Stimulated activated CD8-positive, alpha-beta memory T cell treated with anti-CD3 and anti-CD28 coated beads, Interleukin-4, amount 100 ng/mL, for 24 hours (primary cell): ENCODE results near the gene GALK1.
A peak's percentile ranks its signal among the peaks of the same experiment; 100 is the strongest.
"Not testable (repeated sequence)": the region's sequence is repeated elsewhere in the genome, so short reads cannot be mapped to it uniquely, and the experiment has no call there.

Source experiments
- DNase-seq: peaks from one replicate; pipeline ENCODE4 v3.0.0-alpha.2; 2020; ENCODE audit warnings: low read depth

The GALK1 gene

GRCh38 chr17:75783803-75784472 lies 18.9 kb upstream of the GALK1 start:
- DNase-seq, result no peak

DNA sequence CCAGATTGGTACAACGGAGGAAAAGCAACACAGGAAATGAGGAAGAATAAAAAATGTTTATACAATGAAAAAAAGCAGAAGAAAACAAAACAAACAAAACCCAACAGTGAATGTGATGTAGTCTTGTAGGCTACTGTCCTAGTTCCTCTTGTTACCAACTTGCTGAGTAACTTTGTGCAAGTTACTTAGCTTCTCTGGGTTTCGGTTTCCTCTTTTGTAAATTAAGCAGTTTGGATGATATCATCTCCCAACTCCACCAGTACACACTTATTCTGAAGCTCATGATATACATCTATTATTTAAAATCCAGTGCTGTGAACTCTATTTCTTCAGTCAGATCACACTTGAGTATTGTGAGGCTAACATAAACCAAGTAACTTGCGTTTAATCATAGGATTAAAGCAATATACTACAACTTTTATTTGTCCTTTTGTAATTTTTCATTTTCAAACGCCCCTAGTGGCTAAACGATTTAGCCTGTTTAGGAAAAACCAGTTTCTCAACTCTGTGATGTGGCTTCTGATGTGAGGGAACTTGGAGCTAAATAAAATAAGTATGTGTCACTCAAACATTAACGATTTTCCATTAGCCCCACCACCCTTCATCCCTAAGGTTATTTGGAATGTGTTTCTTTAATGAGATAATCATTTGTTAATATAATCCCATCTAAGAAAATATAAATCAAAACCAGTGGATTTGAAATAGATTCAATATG lies 18.2 kb upstream of the GALK1 start:
- no peak for DNase-seq

- DNase-seq, result no peak
These were observed 15.2 kb upstream of the GALK1 start for GRCh38 chr17:75779987-75780889.

GRCh38 chr17:75779250-75779986 lies 14.4 kb upstream of the GALK1 start:
- DNase-seq, result peak; percentile 86

DNA sequence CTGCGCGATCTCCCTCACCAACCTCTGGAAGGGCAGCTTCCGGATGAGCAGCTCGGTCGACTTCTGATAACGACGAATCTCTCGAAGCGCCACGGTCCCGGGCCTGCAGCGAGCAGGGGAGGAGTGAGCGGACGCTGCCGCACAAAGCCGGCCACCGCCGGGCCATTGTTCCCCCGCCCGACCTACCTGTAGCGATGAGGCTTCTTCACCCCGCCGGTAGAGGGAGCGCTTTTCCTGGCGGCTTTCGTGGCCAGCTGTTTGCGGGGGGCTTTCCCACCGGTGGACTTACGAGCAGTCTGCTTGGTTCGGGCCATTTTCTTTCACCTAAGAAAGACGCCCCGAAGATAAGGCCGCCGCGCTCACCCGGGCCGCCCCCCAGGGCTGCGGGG lies 13.9 kb upstream of the GALK1 start:
- DNase-seq, result no peak

GRCh38 chr17:75778066-75778860 lies 13.3 kb upstream of the GALK1 start:
- not testable (repeated sequence) for DNase-seq

DNA sequence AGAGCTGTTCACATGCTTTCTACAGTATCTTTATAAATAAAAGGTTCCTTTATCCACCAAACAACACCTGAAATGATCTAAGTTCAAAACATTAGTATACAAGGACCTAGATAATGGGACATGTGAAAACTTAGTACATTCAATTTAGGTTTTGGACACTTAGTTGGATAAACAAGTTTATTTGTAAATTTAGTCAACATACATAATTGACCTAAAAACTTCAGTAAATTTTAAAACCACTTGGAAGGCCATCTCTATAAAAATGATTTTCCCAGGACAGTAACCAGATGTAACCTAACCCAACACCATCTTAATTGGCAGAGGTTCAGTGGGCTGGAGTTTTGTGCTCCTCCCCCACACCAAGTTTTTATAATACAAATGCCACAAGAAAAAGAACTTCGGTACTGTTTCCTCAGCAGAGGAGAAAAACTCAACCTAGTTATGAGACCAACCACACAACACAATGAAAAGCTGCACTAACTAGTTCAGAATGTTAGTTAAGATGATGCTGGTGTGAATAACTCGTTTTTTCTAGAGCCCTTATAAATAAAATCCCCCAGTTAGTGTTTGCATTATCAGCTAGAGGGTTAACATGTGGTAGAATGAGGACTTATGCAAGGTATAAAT lies 12.4 kb upstream of the GALK1 start:
- DNase-seq, result no peak

DNA sequence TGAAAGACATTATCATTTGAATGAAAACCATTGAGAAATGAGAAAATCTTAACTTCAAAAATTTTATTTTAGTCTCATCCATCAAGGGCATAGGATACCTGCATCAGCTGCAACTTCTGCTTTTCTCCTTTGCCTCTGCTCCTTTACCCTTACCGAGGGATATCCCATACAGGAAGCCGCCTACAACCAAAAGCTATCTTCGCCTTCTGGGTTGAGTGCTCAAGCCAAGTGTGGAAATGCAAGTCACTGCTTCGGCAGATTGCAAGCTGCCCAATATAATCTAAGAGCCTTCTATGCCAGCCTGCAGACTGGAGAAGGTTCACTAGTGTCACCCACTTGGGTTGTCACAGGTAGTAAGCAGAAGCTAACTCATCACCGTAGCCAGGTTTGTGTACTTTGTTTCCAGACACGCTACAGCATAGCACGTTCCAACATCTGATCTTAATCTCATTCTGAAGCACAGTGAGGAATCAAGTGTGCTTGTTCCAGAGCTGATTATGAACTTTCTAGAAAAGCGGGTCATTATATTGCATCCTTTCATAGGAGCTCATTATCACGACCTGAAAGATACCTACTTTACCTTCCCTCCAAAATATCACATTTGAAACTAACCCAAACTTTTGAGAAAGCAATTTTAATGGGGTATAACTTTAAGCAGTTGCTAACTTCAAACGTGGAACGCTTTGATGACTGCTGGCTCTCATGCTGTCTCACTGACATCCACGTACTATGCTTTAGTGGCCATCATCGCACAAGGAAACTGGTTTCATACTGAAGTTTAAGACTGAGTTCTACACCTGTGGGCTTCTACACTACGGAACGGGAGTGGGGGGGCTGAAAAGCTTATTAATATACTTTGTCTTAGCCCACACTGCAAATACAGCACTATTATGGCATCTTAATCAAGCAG lies 11.6 kb upstream of the GALK1 start:
- DNase-seq, result no peak

DNA sequence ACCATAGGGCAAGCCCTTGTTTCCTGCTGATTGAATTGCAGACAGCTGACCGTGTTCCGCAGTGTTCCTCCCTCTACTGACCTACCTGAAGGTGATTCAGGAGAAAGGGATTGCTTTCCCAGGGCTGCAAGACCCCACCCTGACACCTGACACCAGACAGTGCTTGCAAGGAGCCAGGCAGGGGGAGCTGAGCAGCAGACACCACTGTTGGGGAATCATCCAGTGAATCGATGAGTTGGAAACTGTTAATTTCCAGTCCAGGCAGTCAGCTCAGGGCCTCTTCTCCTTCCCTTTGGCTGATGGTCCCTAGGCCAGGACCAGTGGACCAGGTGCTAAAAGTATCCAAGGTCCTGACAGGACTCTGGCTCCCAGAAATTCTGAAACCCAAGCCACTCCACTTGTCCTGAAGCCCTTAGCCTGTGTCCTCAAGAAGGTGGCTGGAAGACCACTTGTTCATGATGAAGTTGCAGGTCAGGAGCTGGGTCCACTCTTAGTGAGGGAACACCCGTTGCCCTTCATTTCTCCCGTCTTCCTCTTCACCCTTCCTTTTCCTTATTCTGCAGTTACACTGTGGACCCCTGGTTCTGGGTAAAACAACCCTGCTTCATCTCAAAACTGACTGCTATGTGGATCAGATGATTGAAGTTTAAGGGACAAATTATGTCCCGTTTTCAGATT lies 10.1 kb upstream of the GALK1 start:
- no peak for DNase-seq

DNA sequence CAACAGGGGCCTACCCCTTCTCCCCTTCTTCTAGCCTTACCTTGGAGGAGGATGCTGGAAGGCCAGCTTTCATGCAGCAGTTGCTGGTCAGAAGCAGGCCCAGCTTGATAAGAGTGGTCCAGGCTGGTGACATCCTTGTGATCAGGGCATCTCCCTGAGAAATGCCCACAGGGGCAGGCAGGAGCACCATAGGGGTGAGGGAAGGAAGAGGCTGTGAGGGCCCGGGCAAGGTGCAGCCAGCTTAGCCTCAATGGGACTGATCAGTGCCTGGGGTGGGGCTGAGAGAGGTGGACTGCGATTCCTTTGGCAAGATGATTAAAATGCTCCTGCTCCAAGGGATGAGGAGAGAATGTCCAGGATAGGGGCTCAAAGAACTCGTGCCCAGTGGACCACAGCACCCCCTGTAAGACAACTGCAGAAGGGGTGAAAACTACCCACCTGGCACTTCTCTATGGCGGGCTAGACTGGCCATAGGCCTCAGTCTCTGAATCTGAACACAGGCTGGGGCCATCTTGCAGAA lies 9.5 kb upstream of the GALK1 start:
- DNase-seq, result no peak

GRCh38 chr17:75773808-75774470 lies 8.9 kb upstream of the GALK1 start:
- DNase-seq, result no peak

DNA sequence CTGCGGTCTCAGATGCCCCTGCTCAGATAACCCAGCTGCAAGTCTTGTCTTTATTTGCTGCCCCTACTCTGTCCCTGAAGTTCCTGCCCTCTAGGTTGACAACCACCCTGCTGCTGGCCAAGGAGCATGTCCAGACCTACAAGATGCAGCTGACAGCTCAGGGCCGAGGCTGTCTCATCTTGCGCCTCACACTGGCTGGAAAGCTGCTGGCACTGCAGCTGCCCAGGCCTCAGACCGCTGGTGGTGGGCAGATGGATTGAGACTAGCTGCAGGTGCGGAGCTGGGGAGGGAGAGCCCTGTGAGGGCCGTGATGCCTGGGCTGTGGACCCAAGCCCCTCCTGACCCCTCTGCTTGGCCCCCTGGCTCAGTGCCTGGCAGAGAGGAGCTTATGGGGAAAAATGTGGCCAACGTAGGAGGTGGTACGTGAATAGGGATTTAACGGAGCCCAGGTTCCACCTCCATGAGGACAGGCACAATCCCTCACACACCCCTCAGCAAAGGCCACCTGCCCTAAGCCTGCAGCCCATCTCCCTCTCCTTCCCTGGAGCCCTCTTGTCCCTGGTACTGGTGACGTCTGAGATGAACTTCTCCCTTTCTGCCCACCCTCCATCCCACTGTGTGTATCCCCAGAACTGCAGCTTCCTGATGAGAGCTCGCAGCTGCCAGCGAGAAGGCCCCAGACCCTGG lies 8.3 kb upstream of the GALK1 start:
- DNase-seq, result no peak

DNA sequence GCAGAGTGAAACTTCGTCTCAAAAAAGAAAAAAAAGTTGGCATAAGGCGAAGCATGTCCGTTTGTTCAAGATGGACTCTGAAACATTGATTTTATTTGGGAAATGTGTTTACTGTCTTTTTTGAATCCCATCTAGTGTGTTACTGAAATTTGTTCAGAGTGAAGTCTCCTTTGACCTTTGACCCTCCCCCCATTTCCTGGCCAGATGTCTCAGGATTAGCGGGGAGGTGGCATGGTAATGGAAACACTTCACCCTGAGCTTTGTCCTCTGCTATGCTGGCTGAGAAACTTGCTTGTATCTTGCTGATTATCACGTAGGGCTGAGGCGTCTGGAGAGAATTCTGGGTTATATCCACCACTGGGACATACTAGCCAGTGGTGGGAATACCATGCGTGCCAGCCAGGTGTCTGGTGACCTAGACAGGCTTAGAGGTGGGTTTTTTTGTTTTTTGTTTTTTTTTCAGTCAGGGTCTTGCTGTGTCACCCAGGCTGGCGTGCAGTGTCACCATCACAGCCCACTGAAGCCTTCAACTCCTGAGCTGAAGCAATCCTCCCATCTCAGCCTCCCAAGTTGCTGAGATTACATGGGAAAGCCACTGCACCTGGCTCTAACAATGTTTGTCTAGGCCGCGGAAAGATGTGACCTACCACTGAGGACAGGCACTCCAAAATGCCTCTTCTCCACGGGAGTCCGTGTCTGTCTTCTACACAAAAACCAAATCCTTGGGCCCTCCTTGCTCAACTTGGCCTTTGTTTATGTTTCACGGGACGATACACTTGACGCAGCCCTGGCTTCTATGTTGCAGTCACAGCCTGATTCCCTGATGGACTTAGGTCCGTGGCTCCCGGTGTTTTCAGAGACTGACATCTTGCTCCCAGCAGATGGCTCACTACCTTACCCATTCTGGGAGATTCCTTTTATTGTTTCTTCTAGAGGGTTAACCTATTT lies 6.6 kb upstream of the GALK1 start:
- DNase-seq, result no peak

GRCh38 chr17:75769536-75769935 lies 4.5 kb upstream of the GALK1 start:
- DNase-seq, result no peak

GRCh38 chr17:75767881-75768280 lies 2.9 kb upstream of the GALK1 start:
- DNase-seq, result no peak

DNA sequence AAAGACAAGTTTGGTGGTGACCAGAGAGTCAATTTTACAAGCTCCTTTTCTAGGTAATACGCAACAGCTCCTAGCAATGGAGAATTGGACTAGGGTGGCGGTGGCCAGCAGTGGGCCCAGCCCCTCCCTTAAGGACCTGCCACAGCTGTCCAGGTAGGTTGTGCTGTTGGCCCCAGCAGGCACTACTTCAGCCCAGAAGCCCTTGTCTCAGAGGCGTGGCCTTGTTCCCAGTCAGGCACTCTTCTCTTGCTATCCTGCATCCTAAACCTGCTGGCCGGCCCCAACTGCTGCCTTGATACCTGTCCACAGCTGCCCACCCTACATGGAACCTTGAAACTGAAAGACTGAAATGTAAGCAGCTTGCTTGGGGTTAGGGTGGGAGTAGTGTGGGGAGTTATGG lies 989 bp upstream of the GALK1 start:
- no peak for DNase-seq

GRCh38 chr17:75764417-75764710 lies 628 bp downstream of the GALK1 start:
- DNase-seq, result no peak
